Breast epithelium (tissue), 3 donors: ENCODE results near the gene TYR.

Source experiments
- POLR2A ChIP-seq: fragments of 450-650 bp; IDR thresholded peaks from one replicate; pipeline ENCODE4 v1.6.1; 2016; ENCODE audit warnings: antibody characterized with exemption, mild to moderate bottlenecking, moderate library complexity
- POLR2AphosphoS5 ChIP-seq, 3 donors: sonication (generic); formaldehyde crosslinking; IDR thresholded peaks; one replicate each; pipeline ENCODE4 v1.6.1; 2017; ENCODE audit warnings: antibody characterized with exemption in 3 of 3
- TF ChIP-seq, protein P1 (sequence below), 3 donors: fragments of 450-650 bp; IDR thresholded peaks; one replicate each; pipeline ENCODE4 v1.5.1; 2016 to 2017; ENCODE audit warnings: antibody characterized with exemption in 3 of 3, mild to moderate bottlenecking in 3 of 3, moderate library complexity in 3 of 3

- TF ChIP-seq, protein P1, sequence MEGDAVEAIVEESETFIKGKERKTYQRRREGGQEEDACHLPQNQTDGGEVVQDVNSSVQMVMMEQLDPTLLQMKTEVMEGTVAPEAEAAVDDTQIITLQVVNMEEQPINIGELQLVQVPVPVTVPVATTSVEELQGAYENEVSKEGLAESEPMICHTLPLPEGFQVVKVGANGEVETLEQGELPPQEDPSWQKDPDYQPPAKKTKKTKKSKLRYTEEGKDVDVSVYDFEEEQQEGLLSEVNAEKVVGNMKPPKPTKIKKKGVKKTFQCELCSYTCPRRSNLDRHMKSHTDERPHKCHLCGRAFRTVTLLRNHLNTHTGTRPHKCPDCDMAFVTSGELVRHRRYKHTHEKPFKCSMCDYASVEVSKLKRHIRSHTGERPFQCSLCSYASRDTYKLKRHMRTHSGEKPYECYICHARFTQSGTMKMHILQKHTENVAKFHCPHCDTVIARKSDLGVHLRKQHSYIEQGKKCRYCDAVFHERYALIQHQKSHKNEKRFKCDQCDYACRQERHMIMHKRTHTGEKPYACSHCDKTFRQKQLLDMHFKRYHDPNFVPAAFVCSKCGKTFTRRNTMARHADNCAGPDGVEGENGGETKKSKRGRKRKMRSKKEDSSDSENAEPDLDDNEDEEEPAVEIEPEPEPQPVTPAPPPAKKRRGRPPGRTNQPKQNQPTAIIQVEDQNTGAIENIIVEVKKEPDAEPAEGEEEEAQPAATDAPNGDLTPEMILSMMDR (IDR thresholded peaks at IDR 0.05) = no peak
- no peak for TF ChIP-seq POLR2A
- TF ChIP-seq POLR2AphosphoS5 (IDR thresholded peaks at IDR 0.05) = no peak
These were observed 58.3 kb downstream of the TYR start for GRCh38 chr11:89235976-89236375.
